ENCODE data around the gene ESF1. TPM values are rescaled to one million over a fixed set of nuclear protein-coding genes. Genes with fewer than 3 reads are reported as not detected.

The ESF1 gene
- polyA plus RNA-seq, 4 donors: 22.4 to 29.9 (median 27.3) TPM

- DNase-seq (ENCODE audit: low read depth in 4 of 4, low spot score in 3 of 4): no peak
Measured at GRCh38 chr20:13681248-13682125, 103.2 kb downstream of the ESF1 start.

GRCh38 chr20:13678944-13679343, 105.8 kb downstream of the ESF1 start:
- DNase-seq (ENCODE audit: low read depth in 4 of 4, low spot score in 3 of 4): no peak

GRCh38 chr20:13677241-13677640, 107.5 kb downstream of the ESF1 start:
- DNase-seq (ENCODE audit: low read depth in 4 of 4, low spot score in 3 of 4): peak in 2 of 4 donors; percentile 16 to 43

GRCh38 chr20:13676682-13677081, 108.0 kb downstream of the ESF1 start:
- no peak for DNase-seq (ENCODE audit: low read depth in 4 of 4, low spot score in 3 of 4)

GRCh38 chr20:13672690-13673089, 112.0 kb downstream of the ESF1 start:
- no peak for DNase-seq (ENCODE audit: low read depth in 4 of 4, low spot score in 3 of 4)

- DNase-seq (ENCODE audit: low read depth in 4 of 4, low spot score in 3 of 4): no peak
Measured at GRCh38 chr20:13671916-13672378, 112.8 kb downstream of the ESF1 start.

GRCh38 chr20:13671512-13671911, 113.2 kb downstream of the ESF1 start:
- no peak for DNase-seq (ENCODE audit: low read depth in 4 of 4, low spot score in 3 of 4)

GRCh38 chr20:13670160-13670559, 114.6 kb downstream of the ESF1 start:
- DNase-seq (ENCODE audit: low read depth in 4 of 4, low spot score in 3 of 4): no peak

- DNase-seq (ENCODE audit: low read depth in 4 of 4, low spot score in 3 of 4): no peak
Measured at GRCh38 chr20:13665709-13666395, 118.9 kb downstream of the ESF1 start.

Other genes starting within 250 kb of the ESF1 start
- 10 to 100 TPM in 3 of 4 donors, 1 to 10 TPM in 1; 8.4 to 14.7 (median 14.4) TPM for gene TASP1, start 146.0 kb downstream of the ESF1 start, polyA plus RNA-seq (ENCODE audit: insufficient read length in 4 of 4)
- 10 to 100 TPM; 21.0 to 33.1 (median 30.5) TPM for gene NDUFAF5, start 109 bp upstream of the ESF1 start, polyA plus RNA-seq (ENCODE audit: insufficient read length in 4 of 4)
- gene SEL1L2, start 205.7 kb upstream of the ESF1 start, polyA plus RNA-seq (ENCODE audit: insufficient read length in 4 of 4): under 1 TPM in 2 of 4 donors, not detected in 2; 0.29 to 0.37 TPM
- 10 to 100 TPM in 3 of 4 donors, 1 to 10 TPM in 1; 7.0 to 17.8 (median 12.7) TPM for gene MACROD2, start 210.6 kb upstream of the ESF1 start, polyA plus RNA-seq (ENCODE audit: insufficient read length in 4 of 4)